Transverse colon (tissue), 4 donors: ENCODE data around the gene NCKAP5. TPM values are rescaled to one million over a fixed set of nuclear protein-coding genes. Genes with fewer than 3 reads are reported as not detected.

Experiments used
- DNase-seq: peaks from one replicate; pipeline ENCODE4 v3.0.0-alpha.2; 2019
- H3K27ac ChIP-seq, 4 donors: fragments of 200-600 bp; sonication (generic); 2 replicates each; pipeline ENCODE4 v1.5.1; 2016 to 2018; ENCODE audit warnings: inconsistent platforms in 4 of 4
- H3K27me3 ChIP-seq: fragments of 200-600 bp; sonication (generic); 2 replicates; pipeline ENCODE4 v1.5.1; 2017; ENCODE audit warnings: inconsistent platforms
- H3K36me3 ChIP-seq, 4 donors: fragments of 200-600 bp; sonication (generic); 2 replicates each; pipeline ENCODE4 v1.5.1; 2017 to 2019; ENCODE audit warnings: inconsistent platforms in 4 of 4
- H3K4me1 ChIP-seq, 4 donors: fragments of 200-600 bp; sonication (generic); 2 replicates each; pipeline ENCODE4 v1.5.1; 2017 to 2020; ENCODE audit warnings: inconsistent platforms in 4 of 4
- H3K4me3 ChIP-seq, 4 donors: fragments of 200-600 bp; sonication (generic); 1 replicate in 1 of 4; 2 replicates in 3 of 4; pipeline versions ENCODE4 v1.5.1 to v1.6.1; 2017 to 2019; ENCODE audit warnings: inconsistent platforms in 4 of 4
- H3K9me3 ChIP-seq, 2 donors: fragments of 200-600 bp; sonication (generic); 2 replicates each; pipeline ENCODE4 v1.5.1; 2017 to 2019; ENCODE audit warnings: inconsistent platforms in 2 of 2
- EP300 ChIP-seq: sonication (generic); formaldehyde crosslinking; IDR thresholded peaks from one replicate; pipeline ENCODE4 v1.6.1; 2017; ENCODE audit warnings: antibody characterized with exemption, low read depth
- POLR2A ChIP-seq: fragments of 450-650 bp; IDR thresholded peaks from one replicate; pipeline ENCODE4 v1.6.1; 2016; ENCODE audit warnings: antibody characterized with exemption, mild to moderate bottlenecking, moderate library complexity
- POLR2AphosphoS5 ChIP-seq, 3 donors: sonication (generic); formaldehyde crosslinking; IDR thresholded peaks; one replicate each; pipeline ENCODE4 v1.6.1; 2016; ENCODE audit warnings: antibody characterized with exemption in 3 of 3
- WGBS, 2 donors: methylation state at CpG; one replicate each; pipeline ENCODE4 v1.1.5; 2018; ENCODE audit warnings: low coverage in 1 of 2; 5-methylcytosine and 5-hydroxymethylcytosine counted together
- in situ Hi-C, 4 donors: fragments of 200-750 bp; cut with MboI; loops; one replicate each; pipeline versions ENCODE4 v1.15.0 to v1.15.1; 2017; ENCODE audit warnings: low sequenced_read_pairs in 3 of 4, low pct_ligation_motif_present in 1 of 4, low pct_unique_long_range_greater_than_20kb in 1 of 4
- intact Hi-C: fragments of 100-400 bp; cut with DNase I; formaldehyde crosslinking; loops from one replicate; pipeline ENCODE4 v1.15.1; 2023; ENCODE audit warnings: low total_unique reads
- total RNA-seq, 4 donors: library from RNA; depleted of rRNA; stranded (reverse); fragments of >200 nt; gene quantifications; one replicate each; pipeline ENCODE4 v1.1.0, GENCODE V29; 2016
- TF ChIP-seq, protein P1 (sequence below), 5 experiments: fragments of 200-600 bp in 3 of 5; fragments of 450-650 bp in 2 of 5; sonication (generic) in 3 of 5; IDR thresholded peaks; 1 replicate in 2 of 5; 2 replicates in 3 of 5; pipeline ENCODE4 v1.5.1; 2016 to 2017; ENCODE audit warnings: antibody characterized with exemption in 5 of 5, inconsistent platforms in 3 of 5, mild to moderate bottlenecking in 2 of 5, moderate library complexity in 1 of 5

Gene NCKAP5
- total RNA-seq, 4 donors from 2014 or later, result 1.1 to 10.9 (median 5.0) TPM

DNA sequence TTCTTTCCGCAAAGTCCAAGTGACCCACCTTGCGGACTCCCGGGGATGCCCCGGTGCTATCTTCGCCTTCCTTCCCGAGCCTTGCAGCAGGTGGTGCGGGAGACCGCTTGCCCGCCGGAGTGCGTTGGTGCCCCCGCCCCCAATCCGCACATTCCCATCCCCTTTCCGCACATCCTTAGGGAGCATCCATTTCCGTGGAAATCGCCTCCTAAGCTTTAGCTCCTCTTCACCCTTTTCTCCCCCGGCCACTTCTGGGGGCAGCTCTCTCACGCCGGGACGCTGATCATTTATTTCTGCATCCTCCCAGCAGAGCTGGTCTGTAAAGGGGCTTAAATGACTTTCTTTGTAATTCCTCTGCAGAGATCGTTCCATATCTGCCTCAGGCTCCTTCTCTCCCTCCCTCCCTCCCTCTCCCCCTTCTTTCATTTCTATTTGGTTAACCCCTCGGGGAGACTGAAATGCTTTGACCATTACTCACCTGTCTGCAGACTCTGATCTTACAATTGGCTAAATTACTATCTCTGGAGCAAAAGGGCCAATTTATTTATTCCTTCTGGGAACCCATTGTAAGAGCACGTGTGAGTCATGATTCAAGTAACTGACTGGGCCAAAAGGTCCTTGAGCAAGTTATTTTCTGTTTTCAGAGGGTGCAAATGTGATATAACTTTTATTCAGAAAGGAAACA is 897.0 kb downstream of the NCKAP5 start:
- TF ChIP-seq, protein P1, sequence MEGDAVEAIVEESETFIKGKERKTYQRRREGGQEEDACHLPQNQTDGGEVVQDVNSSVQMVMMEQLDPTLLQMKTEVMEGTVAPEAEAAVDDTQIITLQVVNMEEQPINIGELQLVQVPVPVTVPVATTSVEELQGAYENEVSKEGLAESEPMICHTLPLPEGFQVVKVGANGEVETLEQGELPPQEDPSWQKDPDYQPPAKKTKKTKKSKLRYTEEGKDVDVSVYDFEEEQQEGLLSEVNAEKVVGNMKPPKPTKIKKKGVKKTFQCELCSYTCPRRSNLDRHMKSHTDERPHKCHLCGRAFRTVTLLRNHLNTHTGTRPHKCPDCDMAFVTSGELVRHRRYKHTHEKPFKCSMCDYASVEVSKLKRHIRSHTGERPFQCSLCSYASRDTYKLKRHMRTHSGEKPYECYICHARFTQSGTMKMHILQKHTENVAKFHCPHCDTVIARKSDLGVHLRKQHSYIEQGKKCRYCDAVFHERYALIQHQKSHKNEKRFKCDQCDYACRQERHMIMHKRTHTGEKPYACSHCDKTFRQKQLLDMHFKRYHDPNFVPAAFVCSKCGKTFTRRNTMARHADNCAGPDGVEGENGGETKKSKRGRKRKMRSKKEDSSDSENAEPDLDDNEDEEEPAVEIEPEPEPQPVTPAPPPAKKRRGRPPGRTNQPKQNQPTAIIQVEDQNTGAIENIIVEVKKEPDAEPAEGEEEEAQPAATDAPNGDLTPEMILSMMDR (IDR thresholded peaks at IDR 0.05), result no peak
- no peak for TF ChIP-seq POLR2AphosphoS5 (IDR thresholded peaks at IDR 0.05)
- no peak for TF ChIP-seq POLR2A
- in situ Hi-C loops, result loop anchor here in 1 of 4 donors (25.0 kb wide), 1 partner anchor 491 kb away; no protein-coding TSS in a partner anchor
- WGBS, 2 donors, result 16 to 40% methylated on average over 14 to 23 of the region's 23 CpGs

DNA sequence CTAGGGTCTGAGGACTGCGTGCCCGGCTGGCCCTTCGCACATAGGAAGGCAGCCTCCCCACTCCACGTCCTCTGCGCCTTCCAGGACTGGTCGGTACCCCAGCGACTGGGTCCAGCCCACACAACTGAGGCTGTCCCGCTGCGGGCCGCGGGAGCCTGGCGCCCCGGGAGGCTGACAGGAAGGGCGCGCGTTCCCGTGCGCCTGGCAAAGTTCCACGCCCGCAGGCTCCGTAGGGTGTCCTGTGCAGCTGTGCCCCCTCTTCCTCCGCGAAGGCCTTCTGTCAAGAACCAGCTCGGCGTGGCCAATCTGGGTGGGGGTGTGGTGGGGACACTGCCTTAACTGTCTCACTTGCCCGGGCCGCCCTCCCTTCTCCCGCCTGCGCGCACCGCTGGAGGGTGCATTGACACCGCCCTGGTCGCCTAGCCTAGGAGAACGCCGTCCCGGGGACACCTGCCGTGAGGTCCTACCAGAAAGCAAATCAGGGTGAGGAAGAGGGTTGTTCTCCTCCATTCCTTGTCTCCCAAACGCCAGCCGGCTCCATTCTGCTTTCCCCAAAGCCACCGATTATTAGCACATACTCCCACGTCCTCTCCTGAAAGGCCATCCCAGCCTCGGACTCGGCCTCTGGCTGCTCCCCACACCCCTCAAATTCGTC is 897.6 kb downstream of the NCKAP5 start:
- peaks cover 50% of the 10 kb centered on the region for H3K27me3 ChIP-seq
- peak overlapping the region; percentile 20 to 61 (median 24) for H3K4me3 ChIP-seq
- intact Hi-C loops, result no loop called here
- no peak overlapping the region for H3K27ac ChIP-seq
- in situ Hi-C loops, result loop anchor here in 1 of 4 donors (25.0 kb wide), 1 partner anchor 492 kb away; no protein-coding TSS in a partner anchor
- WGBS, 2 donors, result 0 to 6% methylated on average over 10 to 26 of the region's 44 CpGs
- peaks cover 8 to 33% (median 23%) of the 10 kb centered on the region in 4 donors for H3K4me1 ChIP-seq
- TF ChIP-seq, protein P1 (IDR thresholded peaks at IDR 0.05), result no peak
- TF ChIP-seq POLR2AphosphoS5 (IDR thresholded peaks at IDR 0.05) (no peak), POLR2A (no peak), EP300 (no peak)
- H3K36me3 ChIP-seq, result no peaks in the 10 kb centered on the region
- no peaks in the 10 kb centered on the region for H3K9me3 ChIP-seq
- no peak for DNase-seq

More for the DNA sequence above, 897.0 kb downstream of the NCKAP5 start:
- H3K27me3 ChIP-seq, result peaks cover 50% of the 10 kb centered on the region
- peak overlapping the region in 2 of 4 donors; percentile 26 to 61 for H3K4me3 ChIP-seq
- DNase-seq, result no peak
- peaks cover 8 to 33% (median 23%) of the 10 kb centered on the region in 4 donors for H3K4me1 ChIP-seq
- no peaks in the 10 kb centered on the region for H3K9me3 ChIP-seq
- no peaks in the 10 kb centered on the region for H3K36me3 ChIP-seq
- no peak overlapping the region for H3K27ac ChIP-seq
- intact Hi-C loops, result no loop called here

DNA sequence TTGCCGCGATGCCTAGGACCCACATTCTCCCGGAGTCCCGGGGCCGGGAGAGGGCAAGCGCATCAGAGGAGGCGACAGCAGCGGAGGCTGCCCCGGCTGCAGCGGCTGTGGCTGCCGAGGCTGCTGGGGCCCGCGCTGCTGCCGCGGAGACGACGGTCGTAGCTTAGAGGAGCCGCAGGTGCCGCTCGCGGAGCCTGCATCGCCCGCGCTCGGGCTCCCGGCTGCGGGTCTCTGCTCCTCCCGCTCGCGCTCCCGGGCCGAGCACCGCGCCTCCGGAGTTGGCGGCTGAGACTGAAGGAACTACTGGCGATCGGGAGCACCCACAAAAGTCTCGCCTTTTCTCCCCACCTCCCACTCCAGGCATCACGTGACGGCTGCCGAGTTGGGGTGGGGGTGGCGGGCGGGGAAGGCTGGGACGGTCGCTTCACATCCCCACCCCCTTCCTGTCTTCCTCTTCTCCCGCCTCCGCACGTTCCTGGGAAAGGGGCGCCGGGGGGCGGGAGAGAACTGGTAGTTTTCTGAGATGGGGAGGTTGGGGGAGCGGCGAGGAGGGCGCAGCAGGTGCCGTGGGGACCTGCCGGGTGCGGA is 898.3 kb downstream of the NCKAP5 start, which contains the start of gene LYPD1:
TSS of gene LYPD1 (minus strand) at position 298 of the 588 bp plus-strand sequence. CDS start at position 25, 273 bp downstream.
- Histone ChIP-seq H3K36me3 (no peaks in the 10 kb centered on the region), H3K9me3 (no peaks in the 10 kb centered on the region), H3K4me3 (peak within 1 kb of the TSS; percentile 20 to 61 (median 24)), H3K27ac (no peak within 1 kb of the TSS), H3K27me3 (peaks cover 50% of the 10 kb centered on the region), H3K4me1 (peaks cover 8 to 33% (median 23%) of the 10 kb centered on the region in 4 donors)
- WGBS, 2 donors, result 6% methylated on average over 31 of the region's 59 CpGs; no CpG with 5 or more reads in 1 of the 2 donors
- TF ChIP-seq, protein P1 (IDR thresholded peaks at IDR 0.05), result no peak
- TF ChIP-seq POLR2A (no peak), POLR2AphosphoS5 (IDR thresholded peaks at IDR 0.05) (no peak), EP300 (no peak)
- no peak for DNase-seq
- intact Hi-C loops (no loop called here), in situ Hi-C loops (loop anchor here in 1 of 4 donors (25.0 kb wide), 1 partner anchor 492 kb away; no protein-coding TSS in a partner anchor)
